Right atrium auricular region (tissue), 2 donors: Measurements from ENCODE around the gene BRIX1. TPM values are rescaled to one million over a fixed set of nuclear protein-coding genes. Genes with fewer than 3 reads are reported as not detected.

Experiments used
- DNase-seq: peaks from one replicate; pipeline ENCODE4 v3.0.0-alpha.2; 2019; ENCODE audit warnings: low spot score
- H3K27ac ChIP-seq, 2 donors: fragments of 200-600 bp; sonication (generic); 1 replicate in 1 of 2; 2 replicates in 1 of 2; pipeline ENCODE4 v1.5.1; 2016 to 2019
- H3K27me3 ChIP-seq, 2 donors: fragments of 200-600 bp; sonication (generic); one replicate each; pipeline versions ENCODE4 v1.5.1 to v1.6.0; 2017 to 2019
- H3K36me3 ChIP-seq: fragments of 200-600 bp; sonication (generic); one replicate; pipeline ENCODE4 v1.5.1; 2016
- H3K4me1 ChIP-seq, 2 donors: fragments of 200-600 bp; sonication (generic); one replicate each; pipeline versions ENCODE4 v1.5.1 to v1.6.0; 2017 to 2019
- H3K4me3 ChIP-seq, 2 donors: fragments of 200-600 bp; sonication (generic); 1 replicate in 1 of 2; 2 replicates in 1 of 2; pipeline ENCODE4 v1.5.1; 2017 to 2019; ENCODE audit warnings: mild to moderate bottlenecking in 1 of 2, moderate library complexity in 1 of 2
- H3K9me3 ChIP-seq, 2 donors: fragments of 200-600 bp; sonication (generic); one replicate each; pipeline ENCODE4 v1.5.1; 2019
- CTCF ChIP-seq, 2 donors: fragments of 200-600 bp; sonication (generic); IDR thresholded peaks; one replicate each; pipeline ENCODE4 v1.5.1; 2019; ENCODE audit warnings: antibody characterized with exemption in 2 of 2
- total RNA-seq, 2 donors: library from RNA; depleted of rRNA; stranded (reverse); fragments of >200 nt; gene quantifications; one replicate each; pipeline ENCODE4 v1.1.0, GENCODE V29; 2016

Gene BRIX1
- total RNA-seq, 2 donors from 2014 or later: 8.4 to 11.7 TPM

GRCh38 chr5:34892414-34892813 lies 23.1 kb upstream of the BRIX1 start:
- DNase-seq: no peak
- Histone ChIP-seq H3K27ac (no peak overlapping the region), H3K9me3 (no peaks in the 10 kb centered on the region), H3K36me3 (no peaks in the 10 kb centered on the region), H3K4me3 (no peak overlapping the region), H3K27me3 (no peaks in the 10 kb centered on the region), H3K4me1 (no peaks in the 10 kb centered on the region)
- TF ChIP-seq CTCF (IDR thresholded peaks at IDR 0.05): no peak

- Histone ChIP-seq H3K9me3 (no peaks in the 10 kb centered on the region), H3K4me3 (no peak overlapping the region), H3K36me3 (no peaks in the 10 kb centered on the region), H3K27me3 (no peaks in the 10 kb centered on the region), H3K27ac (no peak overlapping the region), H3K4me1 (no peaks in the 10 kb centered on the region)
- no peak for TF ChIP-seq CTCF (IDR thresholded peaks at IDR 0.05)
- no peak for DNase-seq
Measured at GRCh38 chr5:34894716-34895115, 20.8 kb upstream of the BRIX1 start.

GRCh38 chr5:34895641-34896419 lies 19.7 kb upstream of the BRIX1 start:
- Histone ChIP-seq H3K27ac (no peak overlapping the region), H3K4me1 (no peaks in the 10 kb centered on the region), H3K9me3 (no peaks in the 10 kb centered on the region), H3K4me3 (no peak overlapping the region), H3K36me3 (no peaks in the 10 kb centered on the region), H3K27me3 (no peaks in the 10 kb centered on the region)
- no peak for TF ChIP-seq CTCF (IDR thresholded peaks at IDR 0.05)
- DNase-seq: no peak

GRCh38 chr5:34897646-34898045 lies 17.9 kb upstream of the BRIX1 start:
- Histone ChIP-seq H3K4me1 (no peaks in the 10 kb centered on the region), H3K27ac (no peak overlapping the region), H3K27me3 (no peaks in the 10 kb centered on the region), H3K9me3 (no peaks in the 10 kb centered on the region), H3K4me3 (no peak overlapping the region), H3K36me3 (peaks cover 3% of the 10 kb centered on the region)
- no peak for TF ChIP-seq CTCF (IDR thresholded peaks at IDR 0.05)
- DNase-seq: no peak

GRCh38 chr5:34898258-34898895 lies 17.1 kb upstream of the BRIX1 start:
- H3K27ac ChIP-seq: no peak overlapping the region
- H3K36me3 ChIP-seq: peaks cover 3% of the 10 kb centered on the region
- H3K27me3 ChIP-seq: no peaks in the 10 kb centered on the region
- DNase-seq: peak; percentile 73
- H3K4me1 ChIP-seq: no peaks in the 10 kb centered on the region
- peak; percentile 74 to 88 for TF ChIP-seq CTCF (IDR thresholded peaks at IDR 0.05)
- H3K9me3 ChIP-seq: no peaks in the 10 kb centered on the region
- no peak overlapping the region for H3K4me3 ChIP-seq
